NCI-H446 (cell line): ENCODE data around the gene MAD1L1.

Source experiments
- DNase-seq, 2 experiments: peaks; one replicate each; lab custom pipeline; 2025; lab: John Stamatoyannopoulos, UW

MAD1L1 gene

GRCh38 chr7:1914321-1914720 lies 318.4 kb downstream of the MAD1L1 start:
- no peak for DNase-seq

GRCh38 chr7:1913466-1914282 lies 319.1 kb downstream of the MAD1L1 start:
- no peak for DNase-seq

- DNase-seq, result no peak
Observed at GRCh38 chr7:1912593-1913465, 319.9 kb downstream of the MAD1L1 start.

GRCh38 chr7:1911571-1911970 lies 321.2 kb downstream of the MAD1L1 start:
- DNase-seq, result no peak

- no peak for DNase-seq
Observed at GRCh38 chr7:1910827-1911226, 321.9 kb downstream of the MAD1L1 start.

GRCh38 chr7:1910081-1910685 lies 322.6 kb downstream of the MAD1L1 start:
- DNase-seq, result no peak

GRCh38 chr7:1909476-1909875 lies 323.3 kb downstream of the MAD1L1 start:
- DNase-seq, result no peak

GRCh38 chr7:1908823-1909420 lies 323.8 kb downstream of the MAD1L1 start:
- no peak for DNase-seq

GRCh38 chr7:1907751-1908365 lies 324.9 kb downstream of the MAD1L1 start:
- no peak for DNase-seq

- DNase-seq, result no peak
Observed at GRCh38 chr7:1906988-1907745, 325.6 kb downstream of the MAD1L1 start.

GRCh38 chr7:1906087-1906830 lies 326.5 kb downstream of the MAD1L1 start:
- DNase-seq, result no peak

- no peak for DNase-seq
Observed at GRCh38 chr7:1902231-1902855, 330.4 kb downstream of the MAD1L1 start.

GRCh38 chr7:1901431-1902210 lies 331.1 kb downstream of the MAD1L1 start:
- DNase-seq, result no peak

GRCh38 chr7:1900847-1901246 lies 331.9 kb downstream of the MAD1L1 start:
- no peak for DNase-seq

- DNase-seq, result no peak
Observed at GRCh38 chr7:1899951-1900762, 332.6 kb downstream of the MAD1L1 start.

GRCh38 chr7:1899196-1899595 lies 333.5 kb downstream of the MAD1L1 start:
- DNase-seq, result no peak

- no peak for DNase-seq
Observed at GRCh38 chr7:1898628-1899185, 334.0 kb downstream of the MAD1L1 start.
